ENCODE data around the gene CDK6.
"Not testable (repeated sequence)": the region's sequence is repeated elsewhere in the genome, so short reads cannot be mapped to it uniquely, and the experiment has no call there.

CDK6 gene

GRCh38 chr7:92614660-92615174 lies 221.7 kb downstream of the CDK6 start:
- DNase-seq: no peak

GRCh38 chr7:92613720-92614119 lies 222.7 kb downstream of the CDK6 start:
- DNase-seq: no peak

DNA sequence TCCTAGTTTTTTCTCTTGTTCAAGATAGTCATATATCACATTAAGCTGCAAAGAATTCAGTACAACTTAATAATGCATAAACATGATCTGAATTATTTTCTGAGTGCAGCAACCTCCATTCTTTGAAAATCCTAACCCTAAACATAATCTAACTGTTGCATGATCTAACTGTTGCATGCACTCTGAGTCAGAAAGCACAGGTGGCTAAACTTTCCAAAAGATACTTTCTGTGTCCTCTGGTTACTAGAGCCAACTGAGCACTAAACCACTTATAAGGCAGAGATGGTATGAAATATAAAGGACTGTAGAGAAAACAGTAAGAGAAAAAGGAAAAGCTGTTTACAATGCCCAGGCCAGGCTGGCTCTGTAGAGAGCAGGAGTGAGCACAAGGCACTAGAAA lies 223.2 kb downstream of the CDK6 start:
- no peak for DNase-seq

- no peak for DNase-seq
Observed at GRCh38 chr7:92612501-92612900, 223.9 kb downstream of the CDK6 start.

- no peak for DNase-seq
Observed at GRCh38 chr7:92611735-92612134, 224.6 kb downstream of the CDK6 start.

- no peak for DNase-seq
Observed at GRCh38 chr7:92609921-92610518, 226.4 kb downstream of the CDK6 start.

DNA sequence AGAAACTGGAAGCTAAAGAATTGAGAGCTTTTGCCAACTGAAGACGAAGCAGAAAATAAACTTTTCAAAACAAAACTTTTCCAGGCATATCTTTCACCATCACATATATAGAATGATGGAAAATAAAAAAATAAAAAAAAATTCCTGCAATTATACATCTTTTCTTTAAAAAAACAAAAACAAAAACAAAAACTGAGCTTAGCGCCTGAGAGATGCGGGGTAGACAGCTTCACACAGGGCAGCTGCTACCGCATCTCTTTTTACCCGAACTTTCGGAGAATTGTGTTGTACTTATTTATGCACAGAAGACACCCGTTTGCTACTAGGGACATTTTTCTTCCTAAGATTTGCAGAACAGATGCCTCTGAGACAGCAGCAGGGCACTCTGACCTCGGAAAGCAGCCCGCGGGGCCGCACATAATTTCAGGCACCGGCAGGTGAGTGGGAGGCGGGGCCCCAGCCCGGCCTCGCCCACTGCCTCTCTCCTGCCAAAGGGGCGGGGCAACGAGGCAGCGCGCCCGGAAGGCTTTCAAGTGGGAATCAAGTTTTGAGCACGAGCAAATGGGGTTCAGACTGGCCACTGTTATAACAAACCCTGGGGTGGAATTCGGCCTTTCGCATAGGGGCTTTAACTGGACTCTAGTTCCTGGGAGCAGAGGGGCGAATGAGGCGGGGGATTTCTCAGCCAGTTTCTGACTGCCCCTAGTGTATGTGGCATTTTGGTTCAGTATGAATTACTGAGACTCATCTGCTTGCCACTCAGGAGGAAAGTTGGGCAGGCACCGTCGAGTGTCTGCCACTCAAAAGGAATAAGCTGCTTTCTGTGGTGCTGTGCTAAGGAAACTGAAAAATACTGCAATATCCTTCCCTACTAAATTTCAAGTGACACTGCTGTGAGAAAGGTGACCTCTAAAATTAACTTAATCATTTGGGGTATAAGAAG lies 227.7 kb downstream of the CDK6 start:
- DNase-seq: peak; percentile 48

GRCh38 chr7:92606985-92607384 lies 229.4 kb downstream of the CDK6 start:
- DNase-seq: no peak

- DNase-seq: not testable (repeated sequence)
Observed at GRCh38 chr7:92604517-92604916, 231.9 kb downstream of the CDK6 start.

DNA sequence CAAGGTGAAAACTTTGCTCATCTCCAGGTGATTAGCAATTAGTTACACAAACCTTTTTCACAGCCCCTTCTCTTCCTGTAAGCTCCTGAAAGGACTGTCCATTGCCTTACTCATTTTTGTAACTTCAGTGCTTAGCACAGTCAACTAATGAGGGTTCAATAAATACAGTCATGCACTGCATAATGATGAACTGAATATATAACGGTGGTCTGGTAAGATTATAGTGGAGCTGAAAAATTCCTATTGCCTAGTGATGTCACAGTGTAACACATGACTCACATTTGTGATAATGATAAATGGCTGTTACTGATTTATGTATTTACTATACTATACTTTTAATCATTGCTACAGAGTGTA lies 233.3 kb downstream of the CDK6 start:
- DNase-seq: no peak

DNA sequence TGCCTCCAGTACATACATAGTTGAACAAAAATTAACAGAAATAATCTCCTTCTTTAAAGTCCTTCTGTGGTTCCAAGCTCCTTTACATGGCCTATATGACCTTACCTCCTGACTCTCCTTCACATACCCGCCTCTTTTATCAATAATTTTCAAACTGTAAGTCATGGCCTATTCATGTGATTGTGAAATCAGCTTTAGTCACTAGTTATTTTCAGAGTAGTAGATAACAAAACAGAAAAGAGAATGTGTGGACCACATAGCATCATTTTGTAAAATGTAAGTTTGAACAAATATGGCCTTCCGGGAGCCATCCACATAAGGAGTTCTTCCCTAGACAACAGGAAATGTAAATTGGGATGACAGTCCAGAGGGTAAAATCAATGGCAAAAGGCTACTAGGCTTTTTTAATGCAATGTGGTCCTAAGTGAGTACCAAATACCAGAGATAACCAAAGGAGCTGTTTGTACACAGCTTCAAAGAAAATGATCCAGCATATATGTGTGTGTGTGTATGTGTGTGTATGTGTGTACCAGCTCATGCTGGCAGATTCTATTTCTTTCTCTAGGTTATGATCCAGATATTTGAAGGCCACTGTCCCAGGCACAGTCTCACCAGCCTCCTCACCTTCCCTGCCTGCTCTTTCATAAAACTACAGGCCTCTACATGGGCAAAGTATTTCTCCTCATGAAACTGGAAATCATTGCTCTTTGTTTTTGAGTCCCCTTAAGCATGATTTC lies 233.9 kb downstream of the CDK6 start:
- DNase-seq: no peak

- no peak for DNase-seq
Observed at GRCh38 chr7:92598310-92598981, 237.9 kb downstream of the CDK6 start.

DNA sequence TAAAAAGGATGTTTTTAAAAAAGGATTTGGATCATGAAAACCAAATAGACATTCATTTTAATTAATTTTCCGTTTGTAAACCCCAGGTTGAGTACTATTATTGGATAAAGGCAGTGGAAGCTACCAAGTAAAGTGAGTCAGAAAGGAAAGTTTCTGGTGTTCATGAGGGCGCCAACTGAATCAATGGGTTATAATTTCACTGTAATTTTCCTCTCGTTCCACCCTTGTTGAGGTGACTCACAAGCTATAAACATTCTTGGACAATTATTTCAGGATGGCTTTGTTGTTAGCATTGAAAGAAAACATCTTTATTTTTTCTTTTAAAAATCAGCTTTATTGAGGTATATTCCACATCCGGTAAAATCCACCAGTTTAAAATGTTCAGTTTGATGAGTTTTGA lies 241.1 kb downstream of the CDK6 start:
- no peak for DNase-seq

- DNase-seq: no peak
Observed at GRCh38 chr7:92594746-92595145, 241.6 kb downstream of the CDK6 start.

DNA sequence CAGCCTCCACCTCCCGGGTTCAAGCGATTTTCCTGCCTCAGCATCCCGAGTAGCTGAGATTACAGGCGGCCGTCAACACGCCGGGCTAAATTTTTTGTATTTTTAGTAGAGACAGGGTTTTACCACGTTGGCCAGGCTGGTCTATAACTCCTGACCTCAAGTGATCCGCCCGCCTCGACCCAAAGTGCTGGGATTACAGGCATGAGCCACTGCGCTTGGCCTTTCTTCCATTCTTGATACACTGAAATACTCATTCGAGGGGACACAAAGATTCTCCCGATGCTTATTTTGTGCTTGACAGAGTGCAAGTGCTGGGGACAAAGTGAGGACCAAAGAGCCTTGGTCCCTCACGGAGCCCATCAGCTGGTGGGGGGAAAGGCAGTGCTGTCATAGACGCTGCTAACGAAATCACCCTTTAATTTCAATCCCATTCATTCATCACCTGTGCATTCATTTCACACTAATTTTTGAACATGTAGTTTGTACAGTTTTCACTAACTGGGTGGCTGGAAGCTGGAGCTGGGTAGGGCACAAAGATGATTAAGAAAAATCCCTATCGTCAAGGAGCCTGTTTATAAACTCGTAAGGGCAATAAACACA lies 245.6 kb downstream of the CDK6 start:
- no peak for DNase-seq

GRCh38 chr7:92589056-92589455 lies 247.3 kb downstream of the CDK6 start:
- no peak for DNase-seq

DNA sequence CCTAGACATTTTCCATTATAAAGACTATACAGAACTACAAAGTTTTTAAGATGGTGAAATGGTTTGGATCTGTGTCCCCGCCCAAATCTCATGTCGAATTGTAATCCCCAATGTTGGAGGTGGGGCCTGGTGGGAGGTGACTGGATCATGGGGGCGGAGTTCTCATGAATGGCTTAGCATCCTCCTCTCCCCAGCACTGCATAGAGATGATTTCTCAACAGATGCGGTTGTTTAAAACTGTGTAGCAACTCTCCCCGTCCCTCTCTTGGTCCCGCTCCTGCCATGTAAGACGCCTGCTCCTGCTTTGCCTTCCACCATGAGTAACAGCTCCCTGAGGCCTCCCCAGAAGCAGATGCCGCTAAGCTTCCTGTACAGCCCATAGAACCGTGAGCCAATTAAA lies 247.8 kb downstream of the CDK6 start:
- DNase-seq: no peak

DNA sequence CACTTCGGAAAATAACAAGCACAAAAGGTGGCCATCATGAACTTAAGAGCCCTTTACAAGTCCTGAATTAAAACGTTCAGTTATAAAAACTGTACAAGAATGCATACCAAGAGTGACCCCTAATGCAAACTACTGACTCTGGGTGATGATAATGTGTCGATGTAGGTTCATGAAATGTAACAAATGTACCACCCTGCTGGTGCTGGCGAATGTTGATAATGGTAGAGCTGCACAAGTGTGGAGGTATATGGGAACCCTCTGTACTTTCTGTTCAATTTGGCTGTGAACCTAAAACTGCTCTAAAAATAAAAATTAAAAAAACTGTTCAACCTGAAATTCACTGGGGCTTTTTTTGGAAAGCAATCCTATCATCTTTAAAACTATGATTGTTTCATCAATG lies 249.5 kb downstream of the CDK6 start:
- no peak for DNase-seq

DNA sequence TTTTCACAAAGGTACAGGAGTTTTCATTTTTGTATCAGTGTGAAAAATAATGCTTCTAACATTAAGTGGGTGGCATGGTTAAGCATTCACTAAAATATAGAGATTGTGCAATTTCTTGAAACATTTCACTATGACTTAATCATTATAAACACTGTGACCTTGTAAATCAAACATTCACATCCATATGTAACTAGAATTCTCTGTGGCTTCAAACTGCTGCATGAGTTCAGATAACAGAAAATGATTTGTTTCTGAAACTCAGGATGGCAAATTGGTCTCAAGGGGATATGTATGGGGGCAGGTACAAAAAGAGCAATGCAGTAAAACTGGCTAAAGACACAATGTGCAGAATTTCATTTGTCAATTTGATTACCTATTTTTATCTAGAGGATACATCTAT lies 250.0 kb downstream of the CDK6 start:
- no peak for DNase-seq

DNA sequence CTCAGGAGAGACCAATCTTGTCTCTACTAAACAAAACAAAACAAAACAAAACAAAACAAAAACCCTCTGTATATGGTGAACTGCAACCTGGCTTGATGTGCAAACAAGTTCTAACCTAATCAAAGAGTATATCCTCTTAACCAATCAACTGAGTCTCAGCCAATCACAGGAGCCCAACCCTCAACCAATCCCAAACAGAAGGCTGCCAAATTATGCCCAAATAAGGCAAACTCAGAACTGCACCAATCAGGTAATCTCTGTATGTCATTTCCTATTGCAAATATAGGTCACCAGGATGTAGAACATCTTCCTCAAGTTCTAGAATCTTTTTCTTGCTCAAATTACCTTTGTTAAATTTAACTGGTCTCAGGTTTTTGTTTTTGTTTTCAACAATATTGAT lies 251.4 kb downstream of the CDK6 start:
- no peak for DNase-seq

- no peak for DNase-seq
Observed at GRCh38 chr7:92582948-92583347, 253.4 kb downstream of the CDK6 start.

DNA sequence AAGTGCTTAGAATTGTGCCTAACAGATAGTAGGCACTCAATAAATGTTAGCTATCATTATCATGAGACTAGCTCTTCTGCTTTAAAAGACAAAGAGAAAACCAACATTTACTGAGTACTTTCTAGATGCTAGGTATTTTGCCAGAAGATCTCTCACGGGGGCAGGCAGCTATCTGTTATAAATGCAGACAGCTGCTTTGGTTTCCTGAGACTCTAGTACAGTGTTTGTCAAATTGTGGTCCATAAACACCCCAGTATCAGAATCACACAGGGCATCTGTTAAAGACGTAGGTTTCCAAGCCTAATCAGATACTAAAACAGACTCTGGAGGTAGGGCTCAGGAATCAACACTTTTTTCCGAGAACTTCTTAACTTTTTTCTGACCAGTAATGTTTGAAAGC lies 260.1 kb downstream of the CDK6 start:
- DNase-seq: no peak

GRCh38 chr7:92569137-92569536 lies 267.2 kb downstream of the CDK6 start:
- no peak for DNase-seq
